Stimulated activated CD4-positive, alpha-beta T cell treated with anti-CD3 and anti-CD28 coated beads, Interleukin-2, amount 100 ng/mL, for 24 hours (primary cell): ENCODE measurements around the gene CNGA4.
"Not testable (repeated sequence)": the region's sequence is repeated elsewhere in the genome, so short reads cannot be mapped to it uniquely, and the experiment has no call there.

Source experiments
- DNase-seq, 2 donors: peaks; one replicate each; pipeline ENCODE4 v3.0.0-alpha.2; 2020

CNGA4 gene

DNA sequence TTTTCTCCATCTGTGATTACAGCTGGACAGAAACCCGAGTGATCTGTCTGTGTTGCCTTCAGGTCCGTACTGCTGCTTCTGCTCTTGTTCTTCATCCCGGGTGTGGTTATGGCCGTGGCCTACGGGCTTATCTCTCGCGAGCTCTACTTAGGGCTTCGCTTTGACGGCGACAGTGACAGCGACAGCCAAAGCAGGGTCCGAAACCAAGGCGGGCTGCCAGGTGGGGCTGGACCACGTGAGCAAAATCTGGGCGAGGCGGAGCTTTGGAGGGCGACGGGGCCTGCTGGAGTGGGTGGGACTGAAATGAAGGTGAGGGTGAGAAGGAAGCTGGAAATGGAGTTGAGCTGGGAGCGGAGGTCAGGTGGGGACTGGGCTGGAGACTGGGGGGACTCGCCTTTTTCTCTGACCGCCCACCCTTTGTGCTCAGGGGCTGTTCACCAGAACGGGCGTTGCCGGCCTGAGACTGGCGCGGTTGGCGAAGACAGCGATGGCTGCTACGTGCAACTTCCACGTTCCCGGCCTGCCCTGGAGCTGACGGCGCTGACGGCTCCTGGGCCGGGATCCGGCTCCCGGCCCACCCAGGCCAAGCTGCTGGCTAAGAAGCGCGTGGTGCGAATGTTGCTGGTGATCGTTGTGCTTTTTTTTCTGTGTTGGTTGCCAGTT is 31.8 kb downstream of the CNGA4 start:
- no peak for DNase-seq

DNA sequence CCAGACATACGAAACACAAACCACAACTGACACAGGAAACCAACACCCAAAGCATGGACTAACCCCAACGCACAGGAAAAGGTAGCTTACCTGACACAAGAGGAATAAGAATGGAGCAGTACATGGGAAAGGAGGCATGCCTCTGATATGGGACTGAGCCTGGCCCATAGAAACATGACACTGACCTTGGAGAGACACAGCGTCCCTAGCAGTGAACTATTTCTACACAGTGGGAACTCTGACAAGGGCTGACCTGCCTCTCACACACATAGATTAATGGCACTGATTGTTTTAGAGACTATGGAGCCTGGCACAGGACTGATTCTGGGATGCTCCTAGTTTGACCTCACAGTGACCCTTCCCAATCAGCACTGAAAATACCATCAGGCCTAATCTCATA is 32.7 kb downstream of the CNGA4 start:
- DNase-seq, result no peak

DNA sequence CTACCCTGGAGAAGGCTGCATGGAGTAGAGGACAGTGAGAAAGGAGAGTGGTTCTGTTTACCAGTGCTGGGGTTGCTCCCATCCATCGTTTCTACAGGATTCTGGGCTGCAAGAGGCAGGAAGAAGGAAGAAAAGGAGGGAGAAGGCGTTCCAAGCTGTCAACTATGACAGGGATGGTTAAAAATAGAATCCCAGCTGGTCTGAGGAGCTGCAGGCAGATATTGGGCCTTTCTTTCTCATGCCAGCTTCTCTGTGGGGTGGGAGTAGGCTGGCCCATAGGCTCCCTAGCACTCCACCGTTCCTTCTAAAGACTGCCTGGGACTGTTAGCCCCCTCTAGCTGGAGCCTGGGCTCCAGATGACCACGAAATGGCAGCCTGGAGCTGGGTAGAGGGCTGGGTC is 34.3 kb downstream of the CNGA4 start:
- DNase-seq, result no peak

DNA sequence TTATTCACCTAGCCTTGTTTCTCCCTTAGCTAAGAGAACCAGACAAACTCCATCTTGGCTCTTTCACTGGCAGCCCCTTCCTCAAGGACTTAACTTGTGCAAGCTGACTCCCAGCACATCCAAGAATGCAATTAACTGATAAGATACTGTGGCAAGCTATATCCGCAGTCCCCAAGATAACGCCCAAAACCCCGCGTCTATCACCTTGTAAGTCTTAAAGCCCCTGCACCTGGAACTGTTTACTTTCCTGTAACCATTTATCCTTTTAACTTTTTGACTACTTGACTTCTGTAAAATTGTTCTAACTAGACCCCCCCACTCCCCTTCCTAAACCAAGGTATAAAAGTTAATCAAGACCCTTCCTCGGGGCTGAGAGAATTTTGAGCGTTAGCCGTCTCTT is 41.9 kb downstream of the CNGA4 start:
- not testable (repeated sequence) for DNase-seq

DNA sequence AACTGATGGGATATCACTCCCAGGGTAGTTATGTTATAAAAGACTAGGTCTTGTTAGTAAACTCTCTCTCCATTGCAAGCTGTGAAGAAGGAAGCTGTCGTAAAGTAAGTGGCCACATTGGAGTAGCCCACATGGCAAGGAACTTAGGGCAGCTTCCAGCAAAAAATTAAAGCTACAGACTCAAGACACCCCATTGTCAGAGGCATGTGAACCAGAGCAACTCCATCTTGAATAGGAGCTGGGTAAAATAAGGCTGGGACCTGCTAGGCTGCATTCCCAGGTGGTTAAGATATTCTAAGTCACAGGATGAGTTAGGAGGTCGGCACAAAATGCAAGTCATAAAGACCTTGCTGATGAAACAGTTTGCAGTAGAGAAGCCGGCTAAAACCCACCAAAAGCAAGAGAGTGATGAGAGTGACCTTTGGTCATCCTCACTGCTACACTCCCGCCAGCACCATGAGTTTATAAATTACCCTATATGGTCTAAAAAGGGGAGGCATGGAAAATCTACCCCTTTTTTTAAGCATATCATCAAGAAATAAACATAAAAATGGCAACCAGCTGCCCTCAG is 44.6 kb downstream of the CNGA4 start:
- no peak for DNase-seq

DNA sequence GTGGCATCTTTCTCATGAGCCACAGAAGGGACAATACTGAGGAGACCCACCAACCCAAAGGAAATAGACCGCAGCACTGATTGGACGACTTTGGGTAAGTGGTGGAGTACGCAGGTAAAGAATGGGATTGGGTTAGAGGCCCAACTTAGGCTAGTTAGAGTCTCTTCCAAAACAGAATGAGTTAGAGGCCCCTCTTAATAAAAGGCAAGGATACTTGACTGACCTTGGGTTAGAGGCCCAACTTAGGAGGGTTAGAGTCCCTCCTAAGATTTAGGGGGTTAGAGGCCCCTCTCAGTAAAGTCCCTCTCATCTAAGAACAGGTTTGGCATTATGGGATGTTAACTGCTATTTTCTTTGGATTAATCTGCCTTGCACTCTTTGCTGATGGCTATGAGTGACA is 45.4 kb downstream of the CNGA4 start:
- no peak for DNase-seq

DNA sequence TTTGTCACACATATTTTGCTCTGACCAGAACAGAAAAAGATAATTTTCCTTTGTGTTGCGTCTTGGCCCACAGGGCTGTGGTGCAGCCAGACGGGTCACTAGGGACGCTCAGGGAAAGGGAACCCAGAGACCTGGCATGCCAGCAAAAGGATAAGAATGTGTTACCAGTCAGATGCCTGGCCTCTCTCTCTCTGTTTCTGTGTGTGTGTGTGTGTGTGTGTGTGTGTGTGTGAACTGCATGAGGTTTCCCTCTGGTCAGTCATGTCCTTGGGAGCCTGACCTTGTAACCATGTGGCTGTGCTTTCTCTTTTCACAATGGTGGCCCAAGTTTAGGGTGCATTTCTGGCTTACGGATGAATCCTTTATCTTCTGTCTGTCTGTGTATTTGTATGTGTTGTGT is 46.1 kb downstream of the CNGA4 start:
- DNase-seq, result no peak
